ENCODE measurements around the gene TRAF6. TPM values are rescaled to one million over a fixed set of nuclear protein-coding genes. Genes with fewer than 3 reads are reported as not detected.

TRAF6 gene
- total and polyA plus RNA-seq, 2 donors (not counting 3 experiments of a cell fraction or from before 2014, with no cell fraction given): 6.0 to 14.2 TPM

- Histone ChIP-seq H3K36me3 (ENCODE audit: control insufficient read depth in 2 of 2, extremely low read depth in 1 of 2, insufficient read depth in 2 of 2, low read length in 2 of 2) (no peaks in the 10 kb centered on the region), H3K4me2 (ENCODE audit: insufficient read depth, low read length) (no peak overlapping the region), H3K27ac (ENCODE audit: insufficient read depth, low read depth, low read length) (no peak overlapping the region), H3K27me3 (ENCODE audit: control insufficient read depth in 2 of 2, insufficient read depth in 2 of 2, low read length in 2 of 2) (no peaks in the 10 kb centered on the region), H3K9me3 (replicated peaks; ENCODE audit: control insufficient read depth, insufficient read depth, low read length) (no peaks in the 10 kb centered on the region), H3K9ac (replicated peaks; ENCODE audit: extremely low read depth, insufficient read depth, low read length) (no peak overlapping the region), H2AFZ (ENCODE audit: low read depth, low read length) (no peak overlapping the region), H3K79me2 (ENCODE audit: control insufficient read depth, insufficient read depth, low read length) (no peaks in the 10 kb centered on the region), H3K9me1 (replicated peaks; ENCODE audit: control insufficient read depth, extremely low read depth, insufficient read depth, low read length) (no peaks in the 10 kb centered on the region), H3K4me1 (ENCODE audit: control insufficient read depth, extremely low read depth, insufficient read depth, low read length) (no peaks in the 10 kb centered on the region), H4K20me1 (replicated peaks; ENCODE audit: control insufficient read depth, extremely low read depth, insufficient read depth, low read length) (no peaks in the 10 kb centered on the region), H3K4me3 (replicated peaks in 1 of 3; ENCODE audit: insufficient read depth in 1 of 3, low read depth in 1 of 3, low read length in 3 of 3) (no peak overlapping the region)
- no peak for DNase-seq (ENCODE audit: low read depth, low spot score)
- BruUV-seq (replicated peaks): no TSS peak
- intact Hi-C loops (cut with micrococcal nuclease): no loop called here
- CTCF ChIA-PET: interaction anchor here (1.0 to 1.1 kb wide), 2 partner anchors 37 to 39 kb away, joined by 3 read pairs; no protein-coding TSS in a partner anchor
- POLR2A ChIA-PET: no interaction called here
- TF ChIP-seq MYC (IDR thresholded peaks at IDR 0.05; ENCODE audit: low read depth, low read length) (no peak), CTCF (IDR thresholded peaks at IDR 0.05; ENCODE audit: extremely low read depth in 1 of 2, insufficient read depth in 1 of 2, low read depth in 1 of 2, low read length in 2 of 2) (no peak), JUN (IDR thresholded peaks at IDR 0.05; ENCODE audit: borderline replicate concordance, insufficient read depth, insufficient read length, low read depth) (no peak)
- dilution Hi-C loops (cut with MboI; ENCODE audit: extremely low pct_ligation_motif_present, low sequenced_read_pairs): no loop called here
- no peak for FAIRE-seq
Measured at GRCh38 chr11:36441610-36442208, 68.4 kb downstream of the TRAF6 start.

DNA sequence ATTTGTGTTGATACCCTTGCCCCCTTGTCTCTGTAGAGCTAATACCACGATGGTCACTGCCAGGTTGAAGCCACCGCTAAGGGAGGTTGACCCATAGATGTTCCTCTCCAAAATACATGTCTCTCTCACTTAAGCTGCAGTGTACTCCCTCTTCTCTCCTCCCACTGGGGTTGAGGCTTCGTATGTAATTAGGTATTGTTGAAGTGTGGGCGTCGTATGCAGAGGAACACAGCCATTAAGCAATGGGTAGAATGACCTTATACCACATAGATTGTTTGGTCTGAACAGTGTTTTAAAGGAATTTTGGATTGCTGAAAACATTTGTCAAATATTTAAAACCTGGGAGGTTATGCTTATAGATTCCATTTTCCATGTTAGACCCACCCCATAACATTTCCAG, 71.9 kb downstream of the TRAF6 start:
- Histone ChIP-seq H3K36me3 (ENCODE audit: control insufficient read depth in 2 of 2, extremely low read depth in 1 of 2, insufficient read depth in 2 of 2, low read length in 2 of 2) (no peaks in the 10 kb centered on the region), H3K27ac (ENCODE audit: insufficient read depth, low read depth, low read length) (no peak overlapping the region), H3K79me2 (ENCODE audit: control insufficient read depth, insufficient read depth, low read length) (no peaks in the 10 kb centered on the region), H4K20me1 (replicated peaks; ENCODE audit: control insufficient read depth, extremely low read depth, insufficient read depth, low read length) (no peaks in the 10 kb centered on the region), H2AFZ (ENCODE audit: low read depth, low read length) (no peak overlapping the region), H3K4me3 (replicated peaks in 1 of 3; ENCODE audit: insufficient read depth in 1 of 3, low read depth in 1 of 3, low read length in 3 of 3) (no peak overlapping the region), H3K9me3 (replicated peaks; ENCODE audit: control insufficient read depth, insufficient read depth, low read length) (no peaks in the 10 kb centered on the region), H3K4me2 (ENCODE audit: insufficient read depth, low read length) (no peak overlapping the region), H3K27me3 (ENCODE audit: control insufficient read depth in 2 of 2, insufficient read depth in 2 of 2, low read length in 2 of 2) (no peaks in the 10 kb centered on the region), H3K9me1 (replicated peaks; ENCODE audit: control insufficient read depth, extremely low read depth, insufficient read depth, low read length) (no peaks in the 10 kb centered on the region), H3K4me1 (ENCODE audit: control insufficient read depth, extremely low read depth, insufficient read depth, low read length) (no peaks in the 10 kb centered on the region), H3K9ac (replicated peaks; ENCODE audit: extremely low read depth, insufficient read depth, low read length) (no peak overlapping the region)
- BruUV-seq (replicated peaks): no TSS peak
- FAIRE-seq (no peak), DNase-seq (ENCODE audit: low read depth, low spot score) (no peak)
- intact Hi-C loops (cut with micrococcal nuclease): no loop called here
- dilution Hi-C loops (cut with MboI; ENCODE audit: extremely low pct_ligation_motif_present, low sequenced_read_pairs): no loop called here
- ChIA-PET POLR2A (no interaction called here), CTCF (no interaction called here)
- TF ChIP-seq EZH2 (IDR thresholded peaks at IDR 0.05; ENCODE audit: borderline replicate concordance, low read depth, low read length, severe bottlenecking): no peak
- no peak for TF ChIP-seq POLR2AphosphoS5 (IDR thresholded peaks at IDR 0.05; ENCODE audit: insufficient read depth, low read depth, low read length)
- TF ChIP-seq MYC (IDR thresholded peaks at IDR 0.05; ENCODE audit: low read depth, low read length): no peak
- TF ChIP-seq GATA2 (IDR thresholded peaks at IDR 0.05; ENCODE audit: insufficient read depth, insufficient read length, low read depth, low read length): no peak
- TF ChIP-seq POLR2A (IDR thresholded peaks at IDR 0.05; ENCODE audit: low read depth, low read length): no peak
- no peak for TF ChIP-seq JUN (IDR thresholded peaks at IDR 0.05; ENCODE audit: borderline replicate concordance, insufficient read depth, insufficient read length, low read depth)
- no peak for TF ChIP-seq FOS (IDR thresholded peaks at IDR 0.05; ENCODE audit: borderline replicate concordance, insufficient read depth, low read length)
- no peak for TF ChIP-seq MAX (IDR thresholded peaks at IDR 0.05; ENCODE audit: insufficient read depth, insufficient read length)
- no peak for TF ChIP-seq CTCF (IDR thresholded peaks at IDR 0.05; ENCODE audit: extremely low read depth in 1 of 2, insufficient read depth in 1 of 2, low read depth in 1 of 2, low read length in 2 of 2)
